Keratinocyte (primary cell): ENCODE results near the gene ATAD3A.

ENCODE experiments used
- CTCF ChIP-seq, 3 experiments: IDR thresholded peaks in 1 of 3; conservative IDR thresholded peaks in 1 of 3; optimal IDR thresholded peaks in 1 of 3; 2 replicates in 2 of 3; 3 replicates in 1 of 3; pipeline versions ENCODE3 to v1.5.1; 2011; ENCODE audit warnings: low read length in 3 of 3, mild to moderate bottlenecking in 3 of 3, moderate library complexity in 2 of 3, control low read depth in 1 of 3, inconsistent platforms in 1 of 3; ENCODE audit not compliant: insufficient read depth in 2 of 3; ENCODE audit errors: extremely low read depth in 1 of 3
- EZH2 ChIP-seq: IDR thresholded peaks from one replicate; pipeline ENCODE4 v1.6.1; 2012; ENCODE audit warnings: inconsistent platforms, mild to moderate bottlenecking, low read length, moderate library complexity

- TF ChIP-seq CTCF (optimal IDR thresholded peaks at IDR 0.05 in 1 of 3, IDR thresholded peaks at IDR 0.05 in 1 of 3, conservative IDR thresholded peaks at IDR 0.05 in 1 of 3; ENCODE audit: extremely low read depth in 1 of 3, insufficient read depth in 2 of 3, low read length in 3 of 3), result no peak
- no peak for TF ChIP-seq EZH2
These were observed 42.6 kb downstream of the ATAD3A start for GRCh38 chr1:1554550-1554925.
